PC-3 (cell line): ENCODE measurements around the gene CFAP53. TPM values are rescaled to one million over a fixed set of nuclear protein-coding genes. Genes with fewer than 3 reads are reported as not detected.

Experiments
- ATAC-seq: fragments of 200-7000 bp; cut with Tn5 transposase; 2 replicates; pipeline ENCODE4 v1.9.1; 2020; ENCODE audit warnings: mild to moderate bottlenecking, moderate library complexity
- BruUV-seq: library from RNA; stranded (reverse); fragments of 400-500 nt; replicated peaks from 2 replicates; lab custom pipeline; 2021; lab: Mats Ljungman, UMichigan
- CTCF ChIA-PET: fragments of 300-600 bp; sonication (Branson Sonifier 250); formaldehyde crosslinking; loops from one replicate; lab custom pipeline; 2022; ENCODE audit warnings: antibody characterized with exemption; lab: Charles Lee
- POLR2A ChIA-PET: fragments of 300-600 bp; sonication (Branson Sonifier 250); formaldehyde crosslinking; loops from one replicate; lab custom pipeline; 2022; ENCODE audit warnings: antibody characterized with exemption; ENCODE audit not compliant: unreplicated experiment; lab: Charles Lee
- DNase-seq: peaks from one replicate; pipeline ENCODE4 v3.0.0-alpha.2; 2015
- H2AFZ ChIP-seq: fragments of 300-600 bp; sonication (generic); 2 replicates; pipeline ENCODE4 v1.6.0; 2016; ENCODE audit warnings: antibody characterized with exemption, low read length
- H3F3A ChIP-seq: fragments of 300-600 bp; sonication (generic); one replicate; pipeline ENCODE4 v1.6.0; 2017; ENCODE audit warnings: antibody characterized with exemption, low read length, control low read depth, mild to moderate bottlenecking; ENCODE audit not compliant: unreplicated experiment
- H3K27ac ChIP-seq: fragments of 300-600 bp; sonication (generic); 2 replicates; pipeline ENCODE4 v1.5.1; 2016; ENCODE audit warnings: mild to moderate bottlenecking, low read length
- H3K27me3 ChIP-seq: fragments of 300-600 bp; sonication (generic); 2 replicates; pipeline ENCODE4 v1.6.1; 2016; ENCODE audit warnings: low read length, mixed read lengths
- H3K36me3 ChIP-seq: fragments of 300-600 bp; sonication (generic); 2 replicates; pipeline ENCODE4 v1.6.1; 2016; ENCODE audit warnings: low read depth, mixed run types, low read length, mixed read lengths
- H3K4me1 ChIP-seq: fragments of 300-600 bp; sonication (generic); 2 replicates; pipeline ENCODE4 v1.5.1; 2016; ENCODE audit warnings: low read length; ENCODE audit not compliant: insufficient read depth
- H3K4me2 ChIP-seq: fragments of 300-600 bp; sonication (generic); 2 replicates; pipeline ENCODE4 v1.6.0; 2016; ENCODE audit warnings: low read length
- H3K4me3 ChIP-seq: fragments of 300-600 bp; sonication (generic); 2 replicates; pipeline ENCODE4 v1.5.1; 2016; ENCODE audit warnings: mild to moderate bottlenecking, low read length, mixed read lengths
- H3K79me2 ChIP-seq: fragments of 300-600 bp; sonication (generic); 2 replicates; pipeline ENCODE4 v1.6.1; 2017; ENCODE audit warnings: low read length, mixed read lengths
- H3K9ac ChIP-seq: fragments of 300-600 bp; sonication (generic); 2 replicates; pipeline ENCODE4 v1.6.0; 2016; ENCODE audit warnings: mild to moderate bottlenecking, low read length
- H3K9me2 ChIP-seq: fragments of 300-600 bp; sonication (generic); replicated peaks from 2 replicates; pipeline ENCODE4 v1.6.1; 2016; ENCODE audit warnings: mixed run types, low read length, mixed read lengths
- H3K9me3 ChIP-seq: fragments of 300-600 bp; sonication (generic); 2 replicates; pipeline ENCODE4 v1.6.1; 2016; ENCODE audit warnings: low read length, mixed read lengths
- H4K20me1 ChIP-seq: fragments of 300-600 bp; sonication (generic); 2 replicates; pipeline ENCODE4 v1.6.1; 2016; ENCODE audit warnings: low read length, mixed read lengths
- CTCF ChIP-seq: fragments of 300-600 bp; sonication (generic); conservative IDR thresholded peaks from 2 replicates; pipeline ENCODE4 v1.5.1; 2017; ENCODE audit warnings: antibody characterized with exemption, low read depth, mild to moderate bottlenecking, low read length
- EZH2 ChIP-seq: fragments of 300-600 bp; sonication (generic); IDR thresholded peaks from one replicate; pipeline ENCODE4 v1.6.1; 2017; ENCODE audit warnings: antibody characterized with exemption, mild to moderate bottlenecking, low read length; ENCODE audit not compliant: unreplicated experiment
- EZH2phosphoT487 ChIP-seq: fragments of 300-600 bp; sonication (generic); IDR thresholded peaks from 2 replicates; pipeline ENCODE4 v1.6.1; 2018; ENCODE audit warnings: mild to moderate bottlenecking, antibody characterized with exemption, low read length, borderline replicate concordance
- intact Hi-C: fragments of 100-400 bp; cut with micrococcal nuclease; formaldehyde crosslinking; loops from 2 replicates; pipeline ENCODE4 v1.9.0; 2023
- total RNA-seq: library from RNA; depleted of rRNA; stranded (reverse); fragments of >200 nt; gene quantifications from 2 replicates; pipeline ENCODE4 v1.2.3, GENCODE V29; 2014

The CFAP53 gene
- total RNA-seq, 1 experiment from 2014 or later: not detected

GRCh38 chr18:50203801-50204604, 62.3 kb downstream of the CFAP53 start:
- Histone ChIP-seq H3K4me1 (no peaks in the 10 kb centered on the region), H3K9me2 (no peaks in the 10 kb centered on the region), H3K9ac (no peak overlapping the region), H2AFZ (peak overlapping the region; percentile 57; the same call in 1 of the 2 replicates), H3K4me2 (peak overlapping the region; percentile 64; the same call in 1 of the 2 replicates), H3K9me3 (no peaks in the 10 kb centered on the region), H3K36me3 (no peaks in the 10 kb centered on the region), H3K4me3 (peak overlapping the region; percentile 35; the same call in 1 of the 2 replicates), H3K27me3 (no peaks in the 10 kb centered on the region), H4K20me1 (no peaks in the 10 kb centered on the region), H3K27ac (no peak overlapping the region), H3F3A (no peaks in the 10 kb centered on the region), H3K79me2 (no peaks in the 10 kb centered on the region)
- intact Hi-C loops: loop anchor here (2.0 kb wide), 1 partner anchor 153 kb away; no protein-coding TSS in a partner anchor
- POLR2A ChIA-PET: no interaction called here
- ATAC-seq (peak; percentile 62), DNase-seq (peak; percentile 52)
- CTCF ChIA-PET: interaction anchor here (0.6 to 1.1 kb wide), 5 partner anchors 87 to 341 kb away, joined by 3 to 5 read pairs (median 3); no protein-coding TSS in a partner anchor
- no peak for TF ChIP-seq EZH2
- TF ChIP-seq EZH2phosphoT487: no peak
- TF ChIP-seq CTCF: peak; percentile 63
- BruUV-seq: no TSS peak

GRCh38 chr18:50201476-50202018, 64.7 kb downstream of the CFAP53 start:
- no peak overlapping the region for H3K27ac ChIP-seq
- ATAC-seq (no peak), DNase-seq (no peak)
- no peaks in the 10 kb centered on the region for H3K79me2 ChIP-seq
- no peaks in the 10 kb centered on the region for H3K9me3 ChIP-seq
- H3F3A ChIP-seq: no peaks in the 10 kb centered on the region
- H3K4me3 ChIP-seq: no peak overlapping the region
- intact Hi-C loops: loop anchor here (2.0 kb wide), 1 partner anchor 151 kb away; no protein-coding TSS in a partner anchor
- no peaks in the 10 kb centered on the region for H3K9me2 ChIP-seq
- TF ChIP-seq EZH2: no peak
- TF ChIP-seq EZH2phosphoT487: no peak
- ChIA-PET CTCF (no interaction called here), POLR2A (no interaction called here)
- no peaks in the 10 kb centered on the region for H4K20me1 ChIP-seq
- H3K36me3 ChIP-seq: no peaks in the 10 kb centered on the region
- H2AFZ ChIP-seq: no peak overlapping the region
- no peak overlapping the region for H3K9ac ChIP-seq
- no peak overlapping the region for H3K4me2 ChIP-seq
- no peaks in the 10 kb centered on the region for H3K27me3 ChIP-seq
- BruUV-seq: no TSS peak
- H3K4me1 ChIP-seq: no peaks in the 10 kb centered on the region

GRCh38 chr18:50199921-50200320, 66.4 kb downstream of the CFAP53 start:
- no peak for ATAC-seq
- no peak overlapping the region for H3K27ac ChIP-seq
- H3K79me2 ChIP-seq: no peaks in the 10 kb centered on the region
- no peaks in the 10 kb centered on the region for H3K9me2 ChIP-seq
- no peak overlapping the region for H2AFZ ChIP-seq
- no TSS peak for BruUV-seq
- no peak overlapping the region for H3K4me2 ChIP-seq
- no peaks in the 10 kb centered on the region for H3K4me1 ChIP-seq
- H3K27me3 ChIP-seq: no peaks in the 10 kb centered on the region
- H3K9ac ChIP-seq: no peak overlapping the region
- no peaks in the 10 kb centered on the region for H3K36me3 ChIP-seq
- no peak for DNase-seq
- H3K9me3 ChIP-seq: no peaks in the 10 kb centered on the region
- intact Hi-C loops: no loop called here
- no peaks in the 10 kb centered on the region for H3F3A ChIP-seq
- H4K20me1 ChIP-seq: no peaks in the 10 kb centered on the region
- POLR2A ChIA-PET: no interaction called here
- TF ChIP-seq CTCF (no peak), EZH2phosphoT487 (no peak), EZH2 (no peak)
- CTCF ChIA-PET: no interaction called here
- no peak overlapping the region for H3K4me3 ChIP-seq
